IgD-negative memory B cell (primary cell): ENCODE data around the gene C1orf226. TPM values are rescaled to one million over a fixed set of nuclear protein-coding genes. Genes with fewer than 3 reads are reported as not detected.
"Not testable (repeated sequence)": the region's sequence is repeated elsewhere in the genome, so short reads cannot be mapped to it uniquely, and the experiment has no call there.

ENCODE experiments used
- H3K27ac Mint-ChIP-seq, 3 donors: one replicate each; pipeline ENCODE4 v1.8.0; 2020 to 2022; ENCODE audit warnings: mild to moderate bottlenecking in 3 of 3, mixed read lengths in 3 of 3, moderate library complexity in 1 of 3
- H3K27me3 Mint-ChIP-seq: one replicate; pipeline ENCODE4 v1.8.0; 2021; ENCODE audit warnings: mixed read lengths
- H3K36me3 Mint-ChIP-seq: one replicate; pipeline ENCODE4 v1.8.0; 2020; ENCODE audit warnings: mild to moderate bottlenecking, mixed read lengths
- H3K4me1 Mint-ChIP-seq, 3 donors: one replicate each; pipeline ENCODE4 v1.8.0; 2020 to 2022; ENCODE audit warnings: mixed read lengths in 3 of 3, mild to moderate bottlenecking in 1 of 3
- H3K4me3 Mint-ChIP-seq, 4 donors: one replicate each; pipeline ENCODE4 v1.8.0; 2020 to 2022; ENCODE audit warnings: mild to moderate bottlenecking in 4 of 4, mixed read lengths in 4 of 4, moderate library complexity in 3 of 4
- H3K9me3 Mint-ChIP-seq, 3 donors: one replicate each; pipeline ENCODE4 v1.8.0; 2020 to 2021; ENCODE audit warnings: mixed read lengths in 3 of 3, mild to moderate bottlenecking in 1 of 3
- polyA plus RNA-seq: library from polyadenylated mRNA; unstranded; fragments of 300-500 nt; fragmentation: Illumina TruSeq; gene quantifications from one replicate; pipeline ENCODE4 v1.2.3, GENCODE V29; 2021

The C1orf226 gene, protein sequence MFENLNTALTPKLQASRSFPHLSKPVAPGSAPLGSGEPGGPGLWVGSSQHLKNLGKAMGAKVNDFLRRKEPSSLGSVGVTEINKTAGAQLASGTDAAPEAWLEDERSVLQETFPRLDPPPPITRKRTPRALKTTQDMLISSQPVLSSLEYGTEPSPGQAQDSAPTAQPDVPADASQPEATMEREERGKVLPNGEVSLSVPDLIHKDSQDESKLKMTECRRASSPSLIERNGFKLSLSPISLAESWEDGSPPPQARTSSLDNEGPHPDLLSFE
- polyA plus RNA-seq = not detected

GRCh38 chr1:162381383-162381782 lies at the start of gene C1orf226:
Gene C1orf226 (plus strand): TSS chr1:162381728. CDS start chr1:162381902, 174 bp downstream.
- H3K9me3 Mint-ChIP-seq = no peaks in the 10 kb centered on the region
- H3K27me3 Mint-ChIP-seq = peaks cover 3% of the 10 kb centered on the region
- no peaks in the 10 kb centered on the region for H3K4me1 Mint-ChIP-seq
- H3K36me3 Mint-ChIP-seq = peaks cover 1% of the 10 kb centered on the region
- no peak within 1 kb of the TSS for H3K4me3 Mint-ChIP-seq
- no peak within 1 kb of the TSS for H3K27ac Mint-ChIP-seq

- Mint-ChIP-seq H3K9me3 (peaks cover 0 to 3% (median 0%) of the 10 kb centered on the region in 3 donors), H3K27me3 (peaks cover 8% of the 10 kb centered on the region), H3K36me3 (no peaks in the 10 kb centered on the region), H3K4me1 (no peaks in the 10 kb centered on the region), H3K27ac (no peak overlapping the region), H3K4me3 (no peak overlapping the region)
Observed at GRCh38 chr1:162333991-162334390, 47.5 kb upstream of the C1orf226 start.

- Mint-ChIP-seq H3K27me3 (peaks cover 7% of the 10 kb centered on the region), H3K36me3 (no peaks in the 10 kb centered on the region), H3K4me1 (no peaks in the 10 kb centered on the region), H3K4me3 (no peak overlapping the region), H3K9me3 (peaks cover 0 to 3% (median 0%) of the 10 kb centered on the region in 3 donors), H3K27ac (no peak overlapping the region)
Observed at GRCh38 chr1:162335126-162335525, 46.4 kb upstream of the C1orf226 start.

GRCh38 chr1:162336621-162337285 lies 44.8 kb upstream of the C1orf226 start:
- no peak overlapping the region for H3K4me3 Mint-ChIP-seq
- H3K27ac Mint-ChIP-seq = no peak overlapping the region
- H3K9me3 Mint-ChIP-seq = peaks cover 0 to 3% (median 0%) of the 10 kb centered on the region in 3 donors
- no peaks in the 10 kb centered on the region for H3K36me3 Mint-ChIP-seq
- peaks cover 7% of the 10 kb centered on the region for H3K27me3 Mint-ChIP-seq
- no peaks in the 10 kb centered on the region for H3K4me1 Mint-ChIP-seq

DNA sequence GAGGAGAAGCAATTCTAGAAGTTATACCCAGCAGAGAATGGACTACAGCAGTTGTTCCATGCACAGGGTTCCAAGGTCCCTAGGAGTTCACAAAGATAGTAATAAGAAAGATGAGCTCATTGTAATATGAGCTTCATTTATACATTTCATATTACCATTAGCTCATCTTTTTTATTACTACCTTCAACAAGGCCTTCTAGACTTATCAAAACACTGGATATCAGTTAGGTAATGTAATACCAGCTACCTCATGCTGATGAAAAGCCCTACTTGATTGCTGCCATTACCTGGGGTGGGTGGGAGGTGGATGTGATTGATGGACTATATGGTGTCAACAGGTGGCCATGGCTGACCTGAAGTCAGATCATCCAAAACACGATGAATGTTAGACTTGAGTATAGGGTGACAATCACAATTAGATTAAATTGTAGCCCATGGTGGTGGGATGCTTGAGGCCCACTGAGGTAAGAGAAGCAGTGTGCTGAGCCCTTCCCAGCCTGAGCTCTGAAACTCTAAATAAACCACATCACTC lies 39.0 kb upstream of the C1orf226 start:
- H3K27me3 Mint-ChIP-seq = peaks cover 5% of the 10 kb centered on the region
- peaks cover 0 to 2% (median 0%) of the 10 kb centered on the region in 3 donors for H3K9me3 Mint-ChIP-seq
- peaks cover 0 to 2% (median 0%) of the 10 kb centered on the region in 3 donors for H3K4me1 Mint-ChIP-seq
- no peak overlapping the region for H3K27ac Mint-ChIP-seq
- peaks cover 2% of the 10 kb centered on the region for H3K36me3 Mint-ChIP-seq
- H3K4me3 Mint-ChIP-seq = no peak overlapping the region

GRCh38 chr1:162343470-162343869 lies 38.1 kb upstream of the C1orf226 start:
- no peak overlapping the region for H3K27ac Mint-ChIP-seq
- H3K9me3 Mint-ChIP-seq = peaks cover 0 to 2% (median 0%) of the 10 kb centered on the region in 3 donors

GRCh38 chr1:162347281-162347680 lies 34.2 kb upstream of the C1orf226 start:
- Mint-ChIP-seq H3K4me3 (no peak overlapping the region), H3K36me3 (peaks cover 1% of the 10 kb centered on the region), H3K27ac (no peak overlapping the region)

More at GRCh38 chr1:162343470-162343869, 38.1 kb upstream of the C1orf226 start:
- peaks cover 2% of the 10 kb centered on the region for H3K36me3 Mint-ChIP-seq
- H3K27me3 Mint-ChIP-seq = peaks cover 5% of the 10 kb centered on the region
- peaks cover 0 to 2% (median 0%) of the 10 kb centered on the region in 3 donors for H3K4me1 Mint-ChIP-seq
- H3K4me3 Mint-ChIP-seq = no peak overlapping the region

DNA sequence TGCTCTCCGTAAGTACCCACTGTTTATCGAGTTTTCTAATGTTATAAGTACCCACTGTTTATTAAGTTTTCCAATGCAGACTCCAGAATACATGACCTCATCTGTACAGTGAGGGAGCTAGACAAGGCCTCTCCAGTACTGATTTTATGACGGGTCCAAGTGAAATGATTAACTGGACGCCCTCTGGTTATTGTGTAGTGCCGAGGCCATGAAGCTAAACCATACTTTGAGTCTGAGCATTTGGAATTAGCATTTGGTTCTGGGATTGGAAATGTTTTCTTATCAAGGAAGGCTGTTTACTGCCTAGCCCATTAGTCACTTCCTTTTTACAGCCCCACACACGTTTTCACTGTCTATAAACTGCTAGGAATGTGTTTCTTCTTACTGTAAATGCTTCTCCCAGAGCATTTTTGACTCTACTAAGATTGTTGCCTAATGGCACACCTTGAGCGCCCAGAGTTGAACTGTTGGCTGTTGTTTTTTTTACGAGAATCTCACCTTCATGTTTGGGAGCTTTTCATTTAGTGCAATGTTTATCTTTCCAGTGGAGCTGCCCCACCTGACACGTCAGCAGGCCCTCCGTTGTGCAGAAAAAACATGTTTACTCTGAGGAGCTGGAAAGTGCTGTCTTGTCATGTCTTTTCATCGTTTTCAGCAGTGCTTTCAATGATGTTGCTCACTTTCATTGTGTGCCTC lies 31.7 kb upstream of the C1orf226 start:
- Mint-ChIP-seq H3K4me3 (no peak overlapping the region), H3K27ac (no peak overlapping the region), H3K4me1 (no peaks in the 10 kb centered on the region), H3K36me3 (no peaks in the 10 kb centered on the region), H3K27me3 (peaks cover 4% of the 10 kb centered on the region), H3K9me3 (no peaks in the 10 kb centered on the region)

More at GRCh38 chr1:162347281-162347680, 34.2 kb upstream of the C1orf226 start:
- H3K4me1 Mint-ChIP-seq = no peaks in the 10 kb centered on the region
- H3K9me3 Mint-ChIP-seq = peaks cover 0 to 2% (median 0%) of the 10 kb centered on the region in 3 donors
- H3K27me3 Mint-ChIP-seq = peaks cover 4% of the 10 kb centered on the region

GRCh38 chr1:162351246-162351842 lies 30.2 kb upstream of the C1orf226 start:
- peaks cover 9% of the 10 kb centered on the region for H3K27me3 Mint-ChIP-seq
- no peaks in the 10 kb centered on the region for H3K4me1 Mint-ChIP-seq
- H3K36me3 Mint-ChIP-seq = no peaks in the 10 kb centered on the region
- H3K4me3 Mint-ChIP-seq = no peak overlapping the region
- no peak overlapping the region for H3K27ac Mint-ChIP-seq
- H3K9me3 Mint-ChIP-seq = no peaks in the 10 kb centered on the region

DNA sequence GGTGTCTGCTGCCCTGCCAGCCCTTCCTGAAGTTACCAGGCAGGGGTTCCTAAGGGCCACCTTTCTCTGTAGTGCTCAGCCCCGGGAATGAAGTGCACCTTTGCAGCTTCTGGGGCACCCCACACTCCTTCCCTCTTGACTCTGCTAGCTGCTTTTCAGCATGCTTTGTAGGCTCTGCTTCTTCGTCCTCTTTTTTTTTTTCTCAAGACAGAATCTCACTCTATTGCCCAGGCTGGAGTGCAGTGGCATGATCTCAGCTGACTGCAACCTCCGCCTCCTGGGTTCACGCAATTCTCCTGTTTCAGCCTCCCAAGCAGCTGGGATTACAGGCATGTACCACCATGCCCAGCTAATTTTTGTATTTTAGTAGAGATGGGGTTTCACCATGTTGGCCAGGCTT lies 29.7 kb upstream of the C1orf226 start:
- H3K27me3 Mint-ChIP-seq = peaks cover 12% of the 10 kb centered on the region
- not testable (repeated sequence) for H3K4me1 Mint-ChIP-seq, H3K4me3 Mint-ChIP-seq, H3K36me3 Mint-ChIP-seq, H3K9me3 Mint-ChIP-seq
- peak overlapping the region in 1 of 3 donors; percentile 34 for H3K27ac Mint-ChIP-seq

GRCh38 chr1:162353078-162353477 lies 28.4 kb upstream of the C1orf226 start:
- H3K27ac Mint-ChIP-seq = no peak overlapping the region
- H3K27me3 Mint-ChIP-seq = peaks cover 19% of the 10 kb centered on the region
- no peaks in the 10 kb centered on the region for H3K9me3 Mint-ChIP-seq
- no peaks in the 10 kb centered on the region for H3K36me3 Mint-ChIP-seq
- H3K4me1 Mint-ChIP-seq = no peaks in the 10 kb centered on the region
- H3K4me3 Mint-ChIP-seq = no peak overlapping the region

DNA sequence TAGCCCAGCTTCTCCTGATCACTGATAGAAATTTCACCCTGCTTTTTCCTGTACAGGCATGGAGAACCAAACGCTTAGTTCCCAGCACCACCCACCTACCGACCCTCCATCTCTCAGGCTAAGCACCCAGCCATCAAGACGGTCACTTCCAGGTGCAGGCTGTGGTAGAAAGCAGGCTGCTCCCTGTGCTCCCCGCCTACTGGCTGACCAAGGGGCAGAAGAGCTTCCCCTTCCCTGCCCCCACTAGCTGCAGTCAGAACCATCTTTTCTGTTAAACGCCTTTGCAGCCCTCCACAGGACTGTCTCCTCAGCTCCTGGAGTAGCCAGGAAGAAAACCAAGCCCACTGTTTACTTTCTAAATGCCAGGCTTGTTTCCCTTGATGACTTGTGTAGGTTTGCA lies 27.8 kb upstream of the C1orf226 start:
- Mint-ChIP-seq H3K4me1 (no peaks in the 10 kb centered on the region), H3K9me3 (no peaks in the 10 kb centered on the region), H3K27me3 (peaks cover 19% of the 10 kb centered on the region), H3K36me3 (no peaks in the 10 kb centered on the region), H3K27ac (no peak overlapping the region), H3K4me3 (no peak overlapping the region)

- H3K9me3 Mint-ChIP-seq = no peaks in the 10 kb centered on the region
- peaks cover 19% of the 10 kb centered on the region for H3K27me3 Mint-ChIP-seq
- peaks cover 0 to 5% (median 0%) of the 10 kb centered on the region in 3 donors for H3K4me1 Mint-ChIP-seq
- no peak overlapping the region for H3K4me3 Mint-ChIP-seq
- H3K27ac Mint-ChIP-seq = peak overlapping the region in 1 of 3 donors; percentile 52
- H3K36me3 Mint-ChIP-seq = no peaks in the 10 kb centered on the region
Observed at GRCh38 chr1:162357681-162358266, 23.8 kb upstream of the C1orf226 start.

- peaks cover 0 to 5% (median 0%) of the 10 kb centered on the region in 3 donors for H3K4me1 Mint-ChIP-seq
- H3K4me3 Mint-ChIP-seq = no peak overlapping the region
- no peak overlapping the region for H3K27ac Mint-ChIP-seq
- no peaks in the 10 kb centered on the region for H3K36me3 Mint-ChIP-seq
- H3K9me3 Mint-ChIP-seq = peaks cover 0 to 1% (median 0%) of the 10 kb centered on the region in 3 donors
- peaks cover 20% of the 10 kb centered on the region for H3K27me3 Mint-ChIP-seq
Observed at GRCh38 chr1:162358928-162359327, 22.6 kb upstream of the C1orf226 start.
